ENCODE measurements around the gene MGME1. TPM values are rescaled to one million over a fixed set of nuclear protein-coding genes. Genes with fewer than 3 reads are reported as not detected.

Gene MGME1
- total RNA-seq, 1 experiment from 2014 or later = 42.8 TPM

DNA sequence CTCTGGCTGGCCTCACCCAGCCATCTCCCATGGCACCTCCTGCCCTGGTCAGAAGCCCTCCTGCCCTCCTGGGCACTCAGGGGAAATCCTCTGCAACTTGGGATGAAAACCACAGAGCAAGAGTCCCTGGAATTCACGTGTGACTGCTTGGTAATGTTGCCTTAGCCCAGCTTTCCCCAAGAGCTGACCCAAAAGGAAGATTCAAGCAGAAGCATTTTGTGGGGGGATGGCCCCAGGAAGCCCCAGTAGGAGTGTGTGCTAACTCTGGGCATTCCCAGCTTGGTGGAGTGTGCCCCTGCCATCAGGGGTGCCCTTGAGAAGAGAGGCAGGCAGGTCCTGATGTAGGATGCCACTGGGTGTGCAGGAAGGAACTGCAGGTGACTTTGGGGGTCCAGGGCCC is 35.7 kb upstream of the MGME1 start:
- H3K27ac ChIP-seq = no peak overlapping the region
- H3K36me3 ChIP-seq (ENCODE audit: low read depth) = no peaks in the 10 kb centered on the region
- no peaks in the 10 kb centered on the region for H4K20me1 ChIP-seq (ENCODE audit: insufficient read depth)
- no peak for DNase-seq
- H3K9me3 ChIP-seq (ENCODE audit: insufficient read depth, low read depth) = no peaks in the 10 kb centered on the region
- no peak overlapping the region for H3K4me2 ChIP-seq
- POLR2A ChIA-PET (ENCODE audit: unreplicated experiment) = no interaction called here
- no peaks in the 10 kb centered on the region for H3K79me2 ChIP-seq (ENCODE audit: low read depth)
- no peak overlapping the region for H3K4me3 ChIP-seq
- H3K4me1 ChIP-seq (replicated peaks; ENCODE audit: insufficient read depth) = no peaks in the 10 kb centered on the region
- TF ChIP-seq EZH2 (IDR thresholded peaks at IDR 0.05; ENCODE audit: low read depth) = no peak
- TF ChIP-seq, protein P1, sequence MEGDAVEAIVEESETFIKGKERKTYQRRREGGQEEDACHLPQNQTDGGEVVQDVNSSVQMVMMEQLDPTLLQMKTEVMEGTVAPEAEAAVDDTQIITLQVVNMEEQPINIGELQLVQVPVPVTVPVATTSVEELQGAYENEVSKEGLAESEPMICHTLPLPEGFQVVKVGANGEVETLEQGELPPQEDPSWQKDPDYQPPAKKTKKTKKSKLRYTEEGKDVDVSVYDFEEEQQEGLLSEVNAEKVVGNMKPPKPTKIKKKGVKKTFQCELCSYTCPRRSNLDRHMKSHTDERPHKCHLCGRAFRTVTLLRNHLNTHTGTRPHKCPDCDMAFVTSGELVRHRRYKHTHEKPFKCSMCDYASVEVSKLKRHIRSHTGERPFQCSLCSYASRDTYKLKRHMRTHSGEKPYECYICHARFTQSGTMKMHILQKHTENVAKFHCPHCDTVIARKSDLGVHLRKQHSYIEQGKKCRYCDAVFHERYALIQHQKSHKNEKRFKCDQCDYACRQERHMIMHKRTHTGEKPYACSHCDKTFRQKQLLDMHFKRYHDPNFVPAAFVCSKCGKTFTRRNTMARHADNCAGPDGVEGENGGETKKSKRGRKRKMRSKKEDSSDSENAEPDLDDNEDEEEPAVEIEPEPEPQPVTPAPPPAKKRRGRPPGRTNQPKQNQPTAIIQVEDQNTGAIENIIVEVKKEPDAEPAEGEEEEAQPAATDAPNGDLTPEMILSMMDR (conservative IDR thresholded peaks at IDR 0.05) = no peak
- intact Hi-C loops (cut with micrococcal nuclease; ENCODE audit: unreplicated experiment) = no loop called here
- no peaks in the 10 kb centered on the region for H3K9me2 ChIP-seq (ENCODE audit: insufficient read depth)
- CTCF ChIA-PET = no interaction called here
- BruUV-seq (replicated peaks) = no TSS peak
- no peak overlapping the region for H2AFZ ChIP-seq
- H3F3A ChIP-seq (ENCODE audit: insufficient read depth, low read depth) = no peaks in the 10 kb centered on the region
- H3K27me3 ChIP-seq (ENCODE audit: insufficient read depth, low read depth) = no peaks in the 10 kb centered on the region

DNA sequence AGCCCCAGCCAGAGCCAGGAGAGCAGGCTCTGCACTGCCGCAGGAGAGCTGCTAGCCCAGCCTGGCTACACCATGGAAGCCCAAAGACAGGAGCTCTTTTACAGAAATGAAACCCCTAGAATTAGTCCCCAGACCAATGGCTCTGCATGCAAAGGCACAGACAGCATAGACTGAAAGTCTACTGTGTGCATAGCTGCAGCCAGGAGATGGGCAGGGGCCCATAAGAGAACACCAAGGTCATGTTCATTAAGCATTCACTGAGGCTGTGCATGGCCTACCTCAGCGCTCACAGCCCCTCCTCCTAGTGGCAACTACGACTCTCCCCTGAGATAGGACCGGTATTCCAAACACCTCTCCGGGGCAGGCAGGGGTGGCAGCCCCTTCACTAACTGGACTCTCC is 35.1 kb upstream of the MGME1 start:
- Histone ChIP-seq H3K9me3 (ENCODE audit: insufficient read depth, low read depth) (no peaks in the 10 kb centered on the region), H3K36me3 (ENCODE audit: low read depth) (no peaks in the 10 kb centered on the region), H2AFZ (no peak overlapping the region), H3K27ac (no peak overlapping the region), H3K4me2 (no peak overlapping the region), H3K79me2 (ENCODE audit: low read depth) (no peaks in the 10 kb centered on the region), H3K9me2 (ENCODE audit: insufficient read depth) (no peaks in the 10 kb centered on the region), H3K4me3 (no peak overlapping the region), H3F3A (ENCODE audit: insufficient read depth, low read depth) (peaks cover 2% of the 10 kb centered on the region; the same call in 1 of the 2 replicates), H3K27me3 (ENCODE audit: insufficient read depth, low read depth) (no peaks in the 10 kb centered on the region), H4K20me1 (ENCODE audit: insufficient read depth) (no peaks in the 10 kb centered on the region), H3K4me1 (replicated peaks; ENCODE audit: insufficient read depth) (no peaks in the 10 kb centered on the region)
- intact Hi-C loops (cut with micrococcal nuclease; ENCODE audit: unreplicated experiment) = no loop called here
- ChIA-PET CTCF (no interaction called here), POLR2A (ENCODE audit: unreplicated experiment) (no interaction called here)
- no peak for TF ChIP-seq EZH2 (IDR thresholded peaks at IDR 0.05; ENCODE audit: low read depth)
- TF ChIP-seq, protein P1 (conservative IDR thresholded peaks at IDR 0.05) = no peak
- BruUV-seq (replicated peaks) = no TSS peak
- no peak for DNase-seq

DNA sequence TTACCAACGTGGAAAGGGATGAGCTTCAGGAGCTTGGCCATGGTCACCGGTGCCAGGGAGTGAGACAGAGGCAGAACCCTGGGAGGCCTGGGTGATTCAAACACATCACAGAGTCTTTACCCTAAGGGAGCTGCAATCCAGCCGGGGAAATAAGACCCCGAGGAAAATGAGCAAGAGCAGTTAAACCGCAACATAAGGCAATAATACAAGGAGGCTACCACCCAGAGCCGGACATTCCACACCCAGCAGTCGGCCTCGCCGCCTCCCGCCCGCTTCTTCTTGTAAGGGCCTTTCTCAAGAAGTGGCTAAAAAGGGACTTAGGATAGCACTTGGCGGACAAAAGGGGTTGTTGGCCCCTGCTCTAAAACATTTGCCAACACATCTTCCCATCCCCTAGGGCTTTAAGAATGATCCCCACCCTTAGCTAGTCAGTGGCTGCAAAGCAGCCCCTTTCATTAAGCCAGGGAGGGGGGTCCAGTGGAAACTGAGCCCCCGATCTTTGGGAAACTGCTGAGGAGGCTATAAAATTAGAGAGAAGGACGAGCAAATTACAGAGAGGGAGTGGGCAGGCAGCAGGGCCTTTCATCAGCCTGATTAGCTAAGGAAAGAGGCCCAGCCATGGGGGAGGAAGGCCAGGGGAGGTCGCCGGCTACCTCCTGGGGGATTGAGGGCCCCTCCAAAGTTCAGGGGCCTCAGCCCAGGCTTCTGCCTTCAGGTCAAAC is 34.5 kb upstream of the MGME1 start:
- BruUV-seq (replicated peaks) = no TSS peak
- H3K79me2 ChIP-seq (ENCODE audit: low read depth) = no peaks in the 10 kb centered on the region
- no peaks in the 10 kb centered on the region for H3K4me1 ChIP-seq (replicated peaks; ENCODE audit: insufficient read depth)
- CTCF ChIA-PET = no interaction called here
- no peak overlapping the region for H3K4me3 ChIP-seq
- intact Hi-C loops (cut with micrococcal nuclease; ENCODE audit: unreplicated experiment) = no loop called here
- no peak overlapping the region for H2AFZ ChIP-seq
- no peak overlapping the region for H3K4me2 ChIP-seq
- no peaks in the 10 kb centered on the region for H3K36me3 ChIP-seq (ENCODE audit: low read depth)
- H3K9me3 ChIP-seq (ENCODE audit: insufficient read depth, low read depth) = no peaks in the 10 kb centered on the region
- H3K9me2 ChIP-seq (ENCODE audit: insufficient read depth) = no peaks in the 10 kb centered on the region
- POLR2A ChIA-PET (ENCODE audit: unreplicated experiment) = no interaction called here
- H3K27ac ChIP-seq = no peak overlapping the region
- TF ChIP-seq, protein P1 (conservative IDR thresholded peaks at IDR 0.05) = no peak
- no peak for TF ChIP-seq EZH2 (IDR thresholded peaks at IDR 0.05; ENCODE audit: low read depth)
- DNase-seq = no peak
- no peaks in the 10 kb centered on the region for H4K20me1 ChIP-seq (ENCODE audit: insufficient read depth)
- H3F3A ChIP-seq (ENCODE audit: insufficient read depth, low read depth) = peaks cover 4% of the 10 kb centered on the region; the same call in 1 of the 2 replicates
- no peaks in the 10 kb centered on the region for H3K27me3 ChIP-seq (ENCODE audit: insufficient read depth, low read depth)
